ENCODE data around the gene NUTM2D. TPM values are rescaled to one million over a fixed set of nuclear protein-coding genes. Genes with fewer than 3 reads are reported as not detected.
"Not testable (repeated sequence)": the region's sequence is repeated elsewhere in the genome, so short reads cannot be mapped to it uniquely, and the experiment has no call there.

The NUTM2D gene
- polyA plus RNA-seq, 1 donor (not counting 4 experiments of a cell fraction or from before 2014, with no cell fraction given): 2.5 TPM

GRCh38 chr10:87383149-87383857 is 25.8 kb downstream of the NUTM2D start:
- DNase-seq (ENCODE audit: low read depth, low spot score); H4K20me1 ChIP-seq (ENCODE audit: control insufficient read depth, extremely low read depth, insufficient read depth, low read length); H3K4me3 ChIP-seq (ENCODE audit: control insufficient read depth in 2 of 3, extremely low read depth in 1 of 3, insufficient read depth in 2 of 3, low read depth in 1 of 3, low read length in 3 of 3); H3K79me2 ChIP-seq (ENCODE audit: control insufficient read depth, insufficient read depth, low read length); H3K27me3 ChIP-seq (ENCODE audit: control insufficient read depth, extremely low read depth, insufficient read depth, low read length); H3K4me2 ChIP-seq (ENCODE audit: control insufficient read depth, extremely low read depth, insufficient read depth, low read depth, low read length); H3K9ac ChIP-seq (ENCODE audit: control insufficient read depth, extremely low read depth, insufficient read depth, low read length); FAIRE-seq; H3K9me3 ChIP-seq (ENCODE audit: control insufficient read depth, low read depth, low read length); H2AFZ ChIP-seq (ENCODE audit: control insufficient read depth, low read length); H3K4me1 ChIP-seq (ENCODE audit: control insufficient read depth, extremely low read depth, insufficient read depth, low read length); H3K36me3 ChIP-seq (ENCODE audit: control insufficient read depth in 2 of 2, extremely low read depth in 1 of 2, insufficient read depth in 2 of 2, low read length in 2 of 2); dilution Hi-C loops (cut with MboI; ENCODE audit: extremely low pct_ligation_motif_present, low sequenced_read_pairs); H3K9me1 ChIP-seq (ENCODE audit: control insufficient read depth, extremely low read depth, insufficient read depth, low read length): not testable (repeated sequence)
- peak overlapping the region; percentile 17 for H3K27ac ChIP-seq (ENCODE audit: control insufficient read depth, insufficient read depth, low read length)

GRCh38 chr10:87384283-87384682 is 26.7 kb downstream of the NUTM2D start:
- H3K4me2 ChIP-seq (ENCODE audit: control insufficient read depth, extremely low read depth, insufficient read depth, low read depth, low read length); H3K4me1 ChIP-seq (ENCODE audit: control insufficient read depth, extremely low read depth, insufficient read depth, low read length); H3K9me3 ChIP-seq (ENCODE audit: control insufficient read depth, low read depth, low read length); H3K9me1 ChIP-seq (ENCODE audit: control insufficient read depth, extremely low read depth, insufficient read depth, low read length); H3K27ac ChIP-seq (ENCODE audit: control insufficient read depth, insufficient read depth, low read length); H3K4me3 ChIP-seq (ENCODE audit: control insufficient read depth in 2 of 3, extremely low read depth in 1 of 3, insufficient read depth in 2 of 3, low read depth in 1 of 3, low read length in 3 of 3); H3K27me3 ChIP-seq (ENCODE audit: control insufficient read depth, extremely low read depth, insufficient read depth, low read length); H4K20me1 ChIP-seq (ENCODE audit: control insufficient read depth, extremely low read depth, insufficient read depth, low read length); H3K9ac ChIP-seq (ENCODE audit: control insufficient read depth, extremely low read depth, insufficient read depth, low read length); H3K79me2 ChIP-seq (ENCODE audit: control insufficient read depth, insufficient read depth, low read length); H2AFZ ChIP-seq (ENCODE audit: control insufficient read depth, low read length); FAIRE-seq; DNase-seq (ENCODE audit: low read depth, low spot score); H3K36me3 ChIP-seq (ENCODE audit: control insufficient read depth in 2 of 2, extremely low read depth in 1 of 2, insufficient read depth in 2 of 2, low read length in 2 of 2); dilution Hi-C loops (cut with MboI; ENCODE audit: extremely low pct_ligation_motif_present, low sequenced_read_pairs): not testable (repeated sequence)

GRCh38 chr10:87385762-87386360 is 28.3 kb downstream of the NUTM2D start:
- H3K9me1 ChIP-seq (ENCODE audit: control insufficient read depth, extremely low read depth, insufficient read depth, low read length); H3K27ac ChIP-seq (ENCODE audit: control insufficient read depth, insufficient read depth, low read length); H3K9ac ChIP-seq (ENCODE audit: control insufficient read depth, extremely low read depth, insufficient read depth, low read length); DNase-seq (ENCODE audit: low read depth, low spot score); H3K4me3 ChIP-seq (ENCODE audit: control insufficient read depth in 2 of 3, extremely low read depth in 1 of 3, insufficient read depth in 2 of 3, low read depth in 1 of 3, low read length in 3 of 3); H3K4me1 ChIP-seq (ENCODE audit: control insufficient read depth, extremely low read depth, insufficient read depth, low read length); H3K9me3 ChIP-seq (ENCODE audit: control insufficient read depth, low read depth, low read length); H3K79me2 ChIP-seq (ENCODE audit: control insufficient read depth, insufficient read depth, low read length); H3K36me3 ChIP-seq (ENCODE audit: control insufficient read depth in 2 of 2, extremely low read depth in 1 of 2, insufficient read depth in 2 of 2, low read length in 2 of 2); H2AFZ ChIP-seq (ENCODE audit: control insufficient read depth, low read length); dilution Hi-C loops (cut with MboI; ENCODE audit: extremely low pct_ligation_motif_present, low sequenced_read_pairs); FAIRE-seq; H4K20me1 ChIP-seq (ENCODE audit: control insufficient read depth, extremely low read depth, insufficient read depth, low read length); H3K4me2 ChIP-seq (ENCODE audit: control insufficient read depth, extremely low read depth, insufficient read depth, low read depth, low read length); H3K27me3 ChIP-seq (ENCODE audit: control insufficient read depth, extremely low read depth, insufficient read depth, low read length): not testable (repeated sequence)

GRCh38 chr10:87391360-87391759 is 33.8 kb downstream of the NUTM2D start:
- H3K36me3 ChIP-seq (ENCODE audit: control insufficient read depth in 2 of 2, extremely low read depth in 1 of 2, insufficient read depth in 2 of 2, low read length in 2 of 2); H3K4me3 ChIP-seq (ENCODE audit: control insufficient read depth in 2 of 3, extremely low read depth in 1 of 3, insufficient read depth in 2 of 3, low read depth in 1 of 3, low read length in 3 of 3); H2AFZ ChIP-seq (ENCODE audit: control insufficient read depth, low read length); DNase-seq (ENCODE audit: low read depth, low spot score); H3K9ac ChIP-seq (ENCODE audit: control insufficient read depth, extremely low read depth, insufficient read depth, low read length); H4K20me1 ChIP-seq (ENCODE audit: control insufficient read depth, extremely low read depth, insufficient read depth, low read length); dilution Hi-C loops (cut with MboI; ENCODE audit: extremely low pct_ligation_motif_present, low sequenced_read_pairs); H3K27me3 ChIP-seq (ENCODE audit: control insufficient read depth, extremely low read depth, insufficient read depth, low read length); H3K9me1 ChIP-seq (ENCODE audit: control insufficient read depth, extremely low read depth, insufficient read depth, low read length); H3K9me3 ChIP-seq (ENCODE audit: control insufficient read depth, low read depth, low read length); H3K79me2 ChIP-seq (ENCODE audit: control insufficient read depth, insufficient read depth, low read length); H3K4me1 ChIP-seq (ENCODE audit: control insufficient read depth, extremely low read depth, insufficient read depth, low read length); H3K27ac ChIP-seq (ENCODE audit: control insufficient read depth, insufficient read depth, low read length); H3K4me2 ChIP-seq (ENCODE audit: control insufficient read depth, extremely low read depth, insufficient read depth, low read depth, low read length); FAIRE-seq: not testable (repeated sequence)

- H3K9me3 ChIP-seq (ENCODE audit: control insufficient read depth, low read depth, low read length); H3K4me2 ChIP-seq (ENCODE audit: control insufficient read depth, extremely low read depth, insufficient read depth, low read depth, low read length); dilution Hi-C loops (cut with MboI; ENCODE audit: extremely low pct_ligation_motif_present, low sequenced_read_pairs); H2AFZ ChIP-seq (ENCODE audit: control insufficient read depth, low read length); H3K4me1 ChIP-seq (ENCODE audit: control insufficient read depth, extremely low read depth, insufficient read depth, low read length); H3K9ac ChIP-seq (ENCODE audit: control insufficient read depth, extremely low read depth, insufficient read depth, low read length); H3K9me1 ChIP-seq (ENCODE audit: control insufficient read depth, extremely low read depth, insufficient read depth, low read length); H4K20me1 ChIP-seq (ENCODE audit: control insufficient read depth, extremely low read depth, insufficient read depth, low read length); H3K79me2 ChIP-seq (ENCODE audit: control insufficient read depth, insufficient read depth, low read length); H3K4me3 ChIP-seq (ENCODE audit: control insufficient read depth in 2 of 3, extremely low read depth in 1 of 3, insufficient read depth in 2 of 3, low read depth in 1 of 3, low read length in 3 of 3); H3K36me3 ChIP-seq (ENCODE audit: control insufficient read depth in 2 of 2, extremely low read depth in 1 of 2, insufficient read depth in 2 of 2, low read length in 2 of 2); FAIRE-seq; H3K27ac ChIP-seq (ENCODE audit: control insufficient read depth, insufficient read depth, low read length); DNase-seq (ENCODE audit: low read depth, low spot score); H3K27me3 ChIP-seq (ENCODE audit: control insufficient read depth, extremely low read depth, insufficient read depth, low read length): not testable (repeated sequence)
These were observed 38.7 kb downstream of the NUTM2D start for GRCh38 chr10:87396206-87396605.

Measured in keratinocyte (primary cell).